Stimulated activated CD8-positive, alpha-beta memory T cell treated with anti-CD3 and anti-CD28 coated beads, Interleukin-15, amount 100 ng/mL, for 24 hours (primary cell): Measurements from ENCODE around the gene LCE1D.

ENCODE experiments used
- DNase-seq: peaks from one replicate; pipeline ENCODE4 v3.0.0-alpha.2; 2020; ENCODE audit warnings: low read depth

The LCE1D gene

GRCh38 chr1:152796421-152796820, at the start of gene LCE1D:
TSS of gene LCE1D (plus strand) at chr1:152796721. CDS start at chr1:152797795, 1,074 bp downstream.
- no peak for DNase-seq

- no peak for DNase-seq
Observed at GRCh38 chr1:152747831-152748230, 48.7 kb upstream of the LCE1D start.

- no peak for DNase-seq
Observed at GRCh38 chr1:152752225-152752624, 44.3 kb upstream of the LCE1D start.

GRCh38 chr1:152753586-152753985, 42.9 kb upstream of the LCE1D start:
- no peak for DNase-seq

- DNase-seq: no peak
Observed at GRCh38 chr1:152756872-152757271, 39.6 kb upstream of the LCE1D start.

- DNase-seq: no peak
Observed at GRCh38 chr1:152757747-152758146, 38.8 kb upstream of the LCE1D start, which contains the start of gene KPRP. TSS of gene KPRP (plus strand) at chr1:152758025. CDS start at chr1:152759589, 1,564 bp downstream.

- DNase-seq: no peak
Observed at GRCh38 chr1:152758636-152759035, 37.9 kb upstream of the LCE1D start.

- DNase-seq: no peak
Observed at GRCh38 chr1:152759453-152760173, 36.9 kb upstream of the LCE1D start.

GRCh38 chr1:152760551-152761190, 35.9 kb upstream of the LCE1D start:
- no peak for DNase-seq

- DNase-seq: no peak
Observed at GRCh38 chr1:152761609-152762213, 34.8 kb upstream of the LCE1D start.

GRCh38 chr1:152768847-152769533, 27.5 kb upstream of the LCE1D start:
- no peak for DNase-seq

- no peak for DNase-seq
Observed at GRCh38 chr1:152770411-152770810, 26.1 kb upstream of the LCE1D start.

GRCh38 chr1:152774875-152775274, 21.6 kb upstream of the LCE1D start, which contains the start of gene LCE1F:
TSS of gene LCE1F (plus strand) at chr1:152775140. CDS start at chr1:152776372, 1,232 bp downstream.
- no peak for DNase-seq

GRCh38 chr1:152776361-152776760, 20.2 kb upstream of the LCE1D start:
- DNase-seq: no peak

- no peak for DNase-seq
Observed at GRCh38 chr1:152777510-152778137, 18.9 kb upstream of the LCE1D start.

GRCh38 chr1:152783095-152783494, 13.4 kb upstream of the LCE1D start:
- no peak for DNase-seq

- no peak for DNase-seq
Observed at GRCh38 chr1:152786077-152786476, 10.4 kb upstream of the LCE1D start, which contains the start of gene LCE1E. TSS of gene LCE1E (plus strand) at chr1:152786257. CDS start at chr1:152787300, 1,043 bp downstream.

- no peak for DNase-seq
Observed at GRCh38 chr1:152795686-152796085, 835 bp upstream of the LCE1D start.

GRCh38 chr1:152801333-152801732, 4.8 kb downstream of the LCE1D start:
- no peak for DNase-seq

- DNase-seq: no peak
Observed at GRCh38 chr1:152806576-152806975, 10.1 kb downstream of the LCE1D start, which contains the start of gene LCE1C. TSS of gene LCE1C (minus strand) at chr1:152806651. CDS start at chr1:152805478, 1,173 bp downstream.

- DNase-seq: no peak
Observed at GRCh38 chr1:152811050-152811449, 14.5 kb downstream of the LCE1D start.

- no peak for DNase-seq
Observed at GRCh38 chr1:152811671-152812070, 15.2 kb downstream of the LCE1D start, which contains the start of gene LCE1B. TSS of gene LCE1B (plus strand) at chr1:152811971. CDS start at chr1:152812447, 476 bp downstream.
